ENCODE data around the gene NADK.
"Not testable (repeated sequence)": the region's sequence is repeated elsewhere in the genome, so short reads cannot be mapped to it uniquely, and the experiment has no call there.

GRCh38 chr1:1707241-1707640, 71.0 kb downstream of the NADK start:
- TF ChIP-seq CTCF, POLR2A (IDR thresholded peaks at IDR 0.05): not testable (repeated sequence)

Data from vagina (tissue), 2 donors.